Cardiac muscle cell (in vitro differentiated cells and primary cell): ENCODE results near the gene GPX3. TPM values are rescaled to one million over a fixed set of nuclear protein-coding genes. Genes with fewer than 3 reads are reported as not detected.
A peak's percentile ranks its signal among the peaks of the same experiment; 100 is the strongest.

Experiments used
- DNase-seq, 2 donors: peaks; one replicate each; pipeline versions ENCODE4 v3.0.0 to v3.0.0-alpha.2; 2010 to 2017; ENCODE audit warnings: low read depth in 1 of 2, low spot score in 1 of 2
- H3K27ac ChIP-seq: fragments of 200-600 bp; sonication (generic); 2 replicates; pipeline ENCODE4 v1.5.1; 2016
- H3K27me3 ChIP-seq: fragments of 200-600 bp; sonication (generic); 2 replicates; pipeline ENCODE4 v1.6.0; 2016; ENCODE audit warnings: control low read depth
- H3K36me3 ChIP-seq: fragments of 200-600 bp; sonication (generic); 2 replicates; pipeline ENCODE4 v1.5.1; 2016; ENCODE audit warnings: control low read depth
- H3K4me1 ChIP-seq: fragments of 200-600 bp; sonication (generic); 2 replicates; pipeline ENCODE4 v1.8.1; 2017; ENCODE audit warnings: low read depth, mild to moderate bottlenecking, mixed run types
- H3K4me3 ChIP-seq: fragments of 200-600 bp; sonication (generic); 2 replicates; pipeline ENCODE4 v1.5.1; 2016; ENCODE audit warnings: mild to moderate bottlenecking
- H3K9me3 ChIP-seq: fragments of 200-600 bp; sonication (generic); 2 replicates; pipeline ENCODE4 v1.5.1; 2017; ENCODE audit warnings: low read depth, mild to moderate bottlenecking, control low read depth
- CTCF ChIP-seq: IDR thresholded peaks from 2 replicates; pipeline ENCODE4 v1.5.1; 2012; ENCODE audit warnings: low read depth, mild to moderate bottlenecking, low read length
- polyA plus RNA-seq: library from polyadenylated mRNA; unstranded; fragments of >200 nt; fragmentation: Nextera tagmentation; extraction: Ambion mirVana; gene quantifications from 2 replicates; pipeline ENCODE4 v1.2.1, GENCODE V29; 2016
- total RNA-seq: library from RNA; depleted of rRNA; stranded (reverse); fragments of >200 nt; gene quantifications from 2 replicates; pipeline ENCODE4 v1.2.3, GENCODE V29; 2016

Gene GPX3
- total and polyA plus RNA-seq, 2 experiments from 2014 or later: 46.6 to 121 TPM

- no peak overlapping the region for H3K4me3 ChIP-seq
- no peaks in the 10 kb centered on the region for H3K27me3 ChIP-seq
- H3K36me3 ChIP-seq: peaks cover 12% of the 10 kb centered on the region
- no peak for TF ChIP-seq CTCF
- no peak for DNase-seq
- peaks cover 3% of the 10 kb centered on the region for H3K4me1 ChIP-seq
- no peak overlapping the region for H3K27ac ChIP-seq
- H3K9me3 ChIP-seq: no peaks in the 10 kb centered on the region
These were observed 4.3 kb downstream of the GPX3 start for GRCh38 chr5:151024440-151025249.

- no peak overlapping the region for H3K4me3 ChIP-seq
- H3K4me1 ChIP-seq: no peaks in the 10 kb centered on the region
- H3K27ac ChIP-seq: no peak overlapping the region
- H3K27me3 ChIP-seq: no peaks in the 10 kb centered on the region
- DNase-seq: no peak
- TF ChIP-seq CTCF: no peak
- no peaks in the 10 kb centered on the region for H3K9me3 ChIP-seq
- peaks cover 16% of the 10 kb centered on the region for H3K36me3 ChIP-seq
These were observed 4.8 kb downstream of the GPX3 start for GRCh38 chr5:151025250-151025606.

GRCh38 chr5:151026088-151026487, 5.7 kb downstream of the GPX3 start:
- H3K4me3 ChIP-seq: no peak overlapping the region
- no peak for TF ChIP-seq CTCF
- no peaks in the 10 kb centered on the region for H3K27me3 ChIP-seq
- no peak overlapping the region for H3K27ac ChIP-seq
- H3K36me3 ChIP-seq: peaks cover 16% of the 10 kb centered on the region
- no peaks in the 10 kb centered on the region for H3K9me3 ChIP-seq
- no peaks in the 10 kb centered on the region for H3K4me1 ChIP-seq
- no peak for DNase-seq

- peak in 1 of 2 donors; percentile 74 for DNase-seq
- Histone ChIP-seq H3K4me1 (no peaks in the 10 kb centered on the region), H3K4me3 (no peak overlapping the region), H3K27me3 (no peaks in the 10 kb centered on the region), H3K27ac (no peak overlapping the region), H3K36me3 (peaks cover 22% of the 10 kb centered on the region), H3K9me3 (no peaks in the 10 kb centered on the region)
- no peak for TF ChIP-seq CTCF
These were observed 6.3 kb downstream of the GPX3 start for GRCh38 chr5:151026679-151027078.

- Histone ChIP-seq H3K27ac (no peak overlapping the region), H3K9me3 (no peaks in the 10 kb centered on the region), H3K36me3 (peaks cover 30% of the 10 kb centered on the region), H3K4me3 (no peak overlapping the region), H3K4me1 (no peaks in the 10 kb centered on the region), H3K27me3 (no peaks in the 10 kb centered on the region)
- no peak for DNase-seq
- no peak for TF ChIP-seq CTCF
These were observed 7.6 kb downstream of the GPX3 start for GRCh38 chr5:151027961-151028479.
